Esophagus muscularis mucosa (tissue), 3 donors: ENCODE data around the gene CRYBB2.

Source experiments
- CTCF ChIP-seq, 3 experiments: fragments of 200-600 bp in 2 of 3; fragments of 450-650 bp in 1 of 3; sonication (generic) in 2 of 3; IDR thresholded peaks; one replicate each; pipeline ENCODE4 v1.5.1; 2017 to 2019; ENCODE audit warnings: antibody characterized with exemption in 3 of 3, mild to moderate bottlenecking in 2 of 3, moderate library complexity in 1 of 3
- EP300 ChIP-seq: sonication (generic); formaldehyde crosslinking; IDR thresholded peaks from one replicate; pipeline ENCODE4 v1.6.1; 2017; ENCODE audit warnings: antibody characterized with exemption

- no peak for TF ChIP-seq CTCF (IDR thresholded peaks at IDR 0.05)
- TF ChIP-seq EP300 = no peak
Observed at GRCh38 chr22:25200967-25201366, 18.5 kb upstream of the CRYBB2 start.
